Activated naive CD8-positive, alpha-beta T cell treated with anti-CD3 and anti-CD28 coated beads, Interleukin-2, amount 10 ng/mL, durations not matched to agents 7 days and 5 days (primary cell): ENCODE data around the gene SDC1. TPM values are rescaled to one million over a fixed set of nuclear protein-coding genes. Genes with fewer than 3 reads are reported as not detected.
"Not testable (repeated sequence)": the region's sequence is repeated elsewhere in the genome, so short reads cannot be mapped to it uniquely, and the experiment has no call there.

Experiments used
- ATAC-seq: fragments of 150-1000 bp; cut with Tn5 transposase; one replicate; pipeline ENCODE4 v1.10.0; 2021; ENCODE audit warnings: low read depth, moderate library complexity
- POLR2A ChIA-PET: fragments of 350-600 bp; sonication (Branson Sonifier 250); formaldehyde crosslinking; loops from one replicate; lab custom pipeline; 2021; ENCODE audit warnings: antibody characterized with exemption; lab: Charles Lee
- DNase-seq: peaks from one replicate; pipeline ENCODE4 v3.0.0; 2021
- H3K27ac Mint-ChIP-seq: one replicate; pipeline ENCODE4 v1.8.0; 2022; ENCODE audit warnings: mild to moderate bottlenecking, mixed read lengths
- H3K27me3 Mint-ChIP-seq: one replicate; pipeline ENCODE4 v1.8.0; 2022; ENCODE audit warnings: mild to moderate bottlenecking, moderate library complexity, mixed read lengths
- H3K36me3 Mint-ChIP-seq: one replicate; pipeline ENCODE4 v1.8.0; 2021; ENCODE audit warnings: mild to moderate bottlenecking, mixed read lengths
- H3K4me1 Mint-ChIP-seq: one replicate; pipeline ENCODE4 v1.8.0; 2021; ENCODE audit warnings: mixed read lengths
- H3K4me3 Mint-ChIP-seq: one replicate; pipeline ENCODE4 v1.8.0; 2022; ENCODE audit warnings: mild to moderate bottlenecking, moderate library complexity, mixed read lengths
- H3K9me3 Mint-ChIP-seq: one replicate; pipeline ENCODE4 v1.8.0; 2021; ENCODE audit warnings: mixed read lengths
- total RNA-seq, 2 experiments: library from RNA; stranded (reverse); gene quantifications; one replicate each; pipeline ENCODE4 v1.2.3, GENCODE V29; 2021

Gene SDC1
- total RNA-seq, 2 experiments from 2014 or later, result 0.22 TPM; not detected in 1

DNA sequence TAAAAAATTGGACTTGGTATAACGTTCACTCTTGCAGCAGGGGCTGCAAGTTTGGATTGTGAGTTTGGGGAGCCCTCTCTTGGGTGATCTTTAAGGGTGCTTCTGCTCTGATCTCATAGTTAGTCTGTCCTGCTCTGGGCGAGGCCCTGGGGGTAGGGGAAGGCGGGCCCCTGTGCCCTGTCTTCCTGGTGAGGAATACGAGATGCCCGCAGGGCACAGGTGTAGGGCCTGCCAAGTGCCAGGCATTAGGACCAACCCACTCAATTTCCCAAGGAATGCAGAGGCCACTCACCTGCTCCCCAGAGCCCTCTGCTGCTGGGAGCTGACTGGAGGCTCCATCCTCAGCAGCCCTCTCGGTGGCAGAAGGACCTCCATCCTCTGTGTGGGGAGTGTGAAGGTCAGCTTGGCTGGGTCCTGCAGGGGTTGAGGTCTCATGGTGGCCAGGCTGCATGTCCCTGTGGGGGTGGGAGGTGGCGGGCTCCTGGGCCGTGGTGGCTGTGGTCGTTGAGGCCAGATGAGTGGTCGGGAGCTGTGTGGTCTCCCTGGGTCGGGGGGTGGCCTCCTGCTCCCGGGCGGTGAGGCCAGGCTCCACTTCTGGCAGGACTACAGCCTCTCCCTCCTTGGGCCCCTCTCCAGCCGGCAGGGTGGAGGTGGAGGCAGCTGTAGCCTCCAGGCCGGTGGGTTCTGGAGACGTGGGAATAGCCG is 21.3 kb downstream of the SDC1 start:
- no peak for ATAC-seq
- POLR2A ChIA-PET, result no interaction called here

DNA sequence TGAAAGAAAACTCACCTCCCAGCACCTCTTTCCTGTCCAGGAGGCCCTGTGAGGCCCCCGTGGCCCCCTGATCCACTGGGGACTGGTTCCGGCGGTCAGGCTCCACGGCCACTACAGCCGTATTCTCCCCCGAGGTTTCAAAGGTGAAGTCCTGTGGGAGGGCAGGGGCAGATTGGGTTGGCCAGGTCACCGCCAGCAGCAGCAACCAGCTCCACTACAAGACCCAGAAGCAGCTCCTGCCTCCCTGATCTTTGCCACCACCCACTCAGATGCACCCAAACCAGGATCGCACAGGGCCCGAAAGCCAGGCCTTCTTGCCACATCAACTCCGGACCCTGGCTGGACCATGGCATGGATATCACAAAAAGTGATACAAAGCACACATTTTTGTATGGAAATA is 21.9 kb downstream of the SDC1 start:
- ATAC-seq, result no peak

More for the DNA sequence above, 21.3 kb downstream of the SDC1 start:
- H3K27me3 Mint-ChIP-seq, result no peaks in the 10 kb centered on the region
- no peaks in the 10 kb centered on the region for H3K36me3 Mint-ChIP-seq
- no peak for DNase-seq
- no peak overlapping the region for H3K4me3 Mint-ChIP-seq
- no peak overlapping the region for H3K27ac Mint-ChIP-seq
- no peaks in the 10 kb centered on the region for H3K9me3 Mint-ChIP-seq
- peaks cover 3% of the 10 kb centered on the region for H3K4me1 Mint-ChIP-seq

DNA sequence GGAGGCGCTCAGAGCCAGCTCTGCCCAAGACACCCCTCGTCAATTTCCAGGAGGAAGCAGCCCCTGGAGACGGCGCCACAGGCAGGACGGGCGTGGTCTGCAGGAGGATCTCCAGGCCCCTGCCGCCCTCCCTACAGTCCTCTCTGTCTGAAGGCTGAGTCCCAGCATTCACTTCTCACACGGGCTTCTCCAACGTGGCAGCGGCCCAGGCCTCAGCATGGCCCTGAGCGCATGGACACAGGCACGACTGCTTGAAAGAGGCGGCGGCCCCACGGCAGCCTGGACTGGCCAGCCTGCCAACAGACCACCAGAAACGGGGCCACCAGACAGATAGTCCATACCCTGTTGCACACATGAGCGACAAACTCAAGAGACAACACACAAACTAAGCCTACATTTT is 23.3 kb downstream of the SDC1 start:
- Mint-ChIP-seq H3K4me1 (no peaks in the 10 kb centered on the region), H3K27ac (no peak overlapping the region), H3K4me3 (no peak overlapping the region), H3K27me3 (no peaks in the 10 kb centered on the region), H3K36me3 (no peaks in the 10 kb centered on the region), H3K9me3 (no peaks in the 10 kb centered on the region)
- POLR2A ChIA-PET, result no interaction called here
- DNase-seq (no peak), ATAC-seq (no peak)

More for the DNA sequence above, 21.9 kb downstream of the SDC1 start:
- Mint-ChIP-seq H3K36me3 (no peaks in the 10 kb centered on the region), H3K4me3 (no peak overlapping the region), H3K27me3 (no peaks in the 10 kb centered on the region), H3K4me1 (peaks cover 3% of the 10 kb centered on the region), H3K9me3 (no peaks in the 10 kb centered on the region), H3K27ac (no peak overlapping the region)
- no peak for DNase-seq
- POLR2A ChIA-PET, result no interaction called here

DNA sequence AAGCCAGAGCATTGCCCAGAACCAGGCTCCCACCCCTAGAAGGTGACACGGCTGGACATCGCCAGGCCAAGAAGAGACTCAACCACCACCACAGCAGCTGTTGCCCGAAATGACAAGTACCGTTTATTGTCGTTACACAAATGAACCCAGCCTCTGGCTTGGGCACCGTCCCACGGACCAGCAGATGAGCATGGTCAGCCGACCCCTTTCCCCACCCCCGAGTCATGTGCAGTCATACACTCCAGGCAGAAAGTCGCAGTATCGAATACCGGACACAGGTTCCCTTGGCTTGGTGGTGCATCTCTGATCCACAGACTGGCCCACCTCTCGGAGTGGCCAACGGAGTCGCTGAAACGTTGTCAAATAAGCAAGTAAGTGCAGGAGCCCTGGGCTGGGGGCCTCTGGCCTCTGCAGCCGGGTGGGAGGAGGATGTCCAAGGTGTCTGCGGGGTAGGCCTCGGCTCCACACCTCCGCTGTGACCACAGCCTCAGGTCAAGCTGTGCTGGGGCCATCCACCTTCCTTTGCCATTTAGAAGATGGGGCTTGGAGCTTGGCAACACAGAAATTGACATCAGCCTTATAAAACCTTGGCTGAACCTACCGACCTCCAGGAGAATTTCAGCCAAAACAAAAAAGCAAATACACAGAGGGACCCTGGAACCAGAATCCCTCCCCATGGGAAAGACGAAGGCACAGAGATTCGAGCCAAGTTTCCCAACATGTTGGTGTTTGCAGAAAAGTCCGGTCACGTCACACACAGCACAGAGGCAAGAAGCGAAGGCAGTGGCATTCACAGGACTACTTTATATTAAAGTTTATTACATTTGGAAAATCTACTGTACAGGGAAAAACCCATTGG is 24.0 kb downstream of the SDC1 start:
- Mint-ChIP-seq H3K4me1 (no peaks in the 10 kb centered on the region), H3K9me3 (no peaks in the 10 kb centered on the region), H3K36me3 (no peaks in the 10 kb centered on the region), H3K4me3 (no peak overlapping the region), H3K27ac (no peak overlapping the region), H3K27me3 (no peaks in the 10 kb centered on the region)
- ATAC-seq, result no peak
- POLR2A ChIA-PET, result no interaction called here
- no peak for DNase-seq

DNA sequence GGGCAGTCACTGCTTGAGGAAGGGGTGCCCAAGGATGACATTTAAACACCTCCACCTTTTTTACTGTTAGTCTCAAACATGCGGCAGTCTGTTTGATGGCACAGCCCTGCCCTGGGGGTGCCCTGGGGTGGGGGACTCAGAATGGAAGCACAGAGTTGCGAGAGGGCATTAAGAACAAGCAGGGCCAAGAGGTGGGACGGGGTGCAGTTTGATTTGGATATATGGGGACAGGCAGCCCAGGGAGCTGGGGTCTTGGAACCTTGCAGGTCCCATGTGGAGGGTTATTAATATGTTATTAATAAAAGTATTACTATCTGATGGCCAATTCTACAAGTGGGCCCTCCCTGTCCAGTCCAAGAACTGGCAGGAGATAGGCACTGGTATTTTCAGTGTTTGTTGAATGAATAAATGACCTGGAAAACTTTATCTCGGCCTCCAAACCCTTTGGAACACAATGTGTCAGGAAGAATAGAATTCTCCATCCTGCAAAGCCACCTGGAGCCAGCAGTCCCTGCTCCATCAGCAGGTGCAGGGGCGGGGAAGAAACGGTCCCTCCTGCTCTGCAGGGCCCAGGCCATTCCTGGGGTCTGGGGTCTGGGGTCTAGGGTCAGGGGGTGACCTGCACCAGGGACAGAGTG is 25.2 kb downstream of the SDC1 start:
- Mint-ChIP-seq H3K27me3 (no peaks in the 10 kb centered on the region), H3K4me1 (no peaks in the 10 kb centered on the region), H3K27ac (no peak overlapping the region), H3K9me3 (no peaks in the 10 kb centered on the region), H3K36me3 (no peaks in the 10 kb centered on the region), H3K4me3 (no peak overlapping the region)
- POLR2A ChIA-PET, result no interaction called here
- DNase-seq (no peak), ATAC-seq (no peak)

DNA sequence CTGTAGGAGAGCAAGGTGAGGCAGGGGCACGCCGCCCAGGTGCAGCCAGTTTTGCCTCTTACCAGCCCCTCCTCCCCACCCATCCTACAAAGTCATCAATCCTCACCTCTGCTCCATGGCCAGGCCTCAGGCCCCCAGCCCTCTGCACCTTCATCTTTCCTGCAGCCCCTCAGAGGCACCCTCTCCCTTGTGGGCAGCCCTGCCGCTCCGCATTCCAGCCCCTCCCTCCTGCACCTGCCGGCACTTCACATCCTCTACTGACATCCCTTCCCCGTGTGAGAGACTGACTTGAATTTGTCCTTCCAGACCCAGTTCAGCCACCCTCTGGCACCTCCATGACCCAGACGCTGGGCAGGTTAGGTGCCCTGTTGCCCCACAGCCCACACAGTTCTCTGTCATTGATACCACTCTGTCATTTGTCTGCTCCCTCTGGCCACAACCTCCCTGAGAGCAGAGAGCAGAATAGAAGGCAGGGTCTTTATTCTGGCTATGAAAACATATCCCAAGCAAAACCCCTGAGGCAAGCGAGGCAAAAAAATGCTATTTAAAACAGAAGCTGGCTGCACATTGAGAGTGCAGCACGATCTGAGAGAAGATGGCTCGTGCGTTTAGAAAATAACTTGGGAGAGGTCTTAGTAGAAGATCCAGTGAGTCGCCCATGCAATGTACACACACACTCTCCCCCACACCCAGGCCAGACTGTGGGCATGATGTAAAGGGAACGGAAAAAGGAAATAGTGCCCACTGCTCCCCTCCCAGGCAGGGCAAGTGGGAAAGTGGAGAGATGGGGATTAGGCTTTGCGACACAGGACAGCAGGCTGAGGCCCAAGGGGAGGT is 25.9 kb downstream of the SDC1 start:
- POLR2A ChIA-PET, result no interaction called here
- H3K9me3 Mint-ChIP-seq, result no peaks in the 10 kb centered on the region
- H3K27ac Mint-ChIP-seq, result no peak overlapping the region
- no peaks in the 10 kb centered on the region for H3K36me3 Mint-ChIP-seq
- no peak overlapping the region for H3K4me3 Mint-ChIP-seq
- no peaks in the 10 kb centered on the region for H3K4me1 Mint-ChIP-seq
- DNase-seq (no peak), ATAC-seq (no peak)
- no peaks in the 10 kb centered on the region for H3K27me3 Mint-ChIP-seq

DNA sequence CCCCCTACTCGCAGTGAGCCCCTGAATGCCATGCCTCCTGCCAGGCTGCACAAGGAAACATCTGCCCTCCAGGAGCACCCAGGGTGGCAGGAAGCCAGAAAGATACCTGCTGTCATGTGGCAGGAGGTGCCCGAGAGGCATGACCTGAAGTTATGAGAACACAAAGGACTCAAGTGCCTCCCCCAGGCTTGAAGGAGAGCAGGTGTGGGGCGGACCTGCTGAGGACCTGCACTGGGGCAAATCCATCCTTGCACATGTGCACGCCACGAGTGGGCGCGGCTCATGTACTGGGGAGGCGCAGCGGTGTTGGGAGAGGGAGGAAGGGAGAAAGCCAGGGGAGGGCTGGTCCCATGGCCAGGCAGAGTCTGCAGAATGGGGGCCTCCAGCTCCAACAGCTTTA is 26.9 kb downstream of the SDC1 start:
- H3K4me3 Mint-ChIP-seq, result no peak overlapping the region
- ATAC-seq, result no peak
- no peaks in the 10 kb centered on the region for H3K36me3 Mint-ChIP-seq
- H3K27me3 Mint-ChIP-seq, result no peaks in the 10 kb centered on the region
- POLR2A ChIA-PET, result no interaction called here
- DNase-seq, result no peak
- no peaks in the 10 kb centered on the region for H3K9me3 Mint-ChIP-seq
- no peaks in the 10 kb centered on the region for H3K4me1 Mint-ChIP-seq
- H3K27ac Mint-ChIP-seq, result no peak overlapping the region

DNA sequence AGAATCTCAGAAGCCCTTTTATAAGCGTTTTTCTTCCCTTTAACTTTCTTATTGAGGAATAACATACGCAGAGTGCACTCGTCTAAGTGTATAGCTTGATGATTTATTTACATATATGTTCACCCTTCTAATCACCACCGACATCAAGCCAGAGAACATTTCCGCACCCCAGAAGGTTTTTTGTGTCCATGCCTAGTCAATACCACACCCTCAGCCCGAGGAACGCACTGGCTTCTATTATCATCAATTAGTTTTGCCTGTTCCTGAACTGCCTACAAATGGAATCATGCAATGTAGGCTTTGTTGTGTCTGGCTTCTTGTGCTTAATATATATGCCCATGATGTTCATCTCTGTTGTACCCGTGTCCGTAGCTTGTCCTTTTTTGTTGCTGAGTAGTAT is 27.7 kb downstream of the SDC1 start:
- POLR2A ChIA-PET, result no interaction called here

DNA sequence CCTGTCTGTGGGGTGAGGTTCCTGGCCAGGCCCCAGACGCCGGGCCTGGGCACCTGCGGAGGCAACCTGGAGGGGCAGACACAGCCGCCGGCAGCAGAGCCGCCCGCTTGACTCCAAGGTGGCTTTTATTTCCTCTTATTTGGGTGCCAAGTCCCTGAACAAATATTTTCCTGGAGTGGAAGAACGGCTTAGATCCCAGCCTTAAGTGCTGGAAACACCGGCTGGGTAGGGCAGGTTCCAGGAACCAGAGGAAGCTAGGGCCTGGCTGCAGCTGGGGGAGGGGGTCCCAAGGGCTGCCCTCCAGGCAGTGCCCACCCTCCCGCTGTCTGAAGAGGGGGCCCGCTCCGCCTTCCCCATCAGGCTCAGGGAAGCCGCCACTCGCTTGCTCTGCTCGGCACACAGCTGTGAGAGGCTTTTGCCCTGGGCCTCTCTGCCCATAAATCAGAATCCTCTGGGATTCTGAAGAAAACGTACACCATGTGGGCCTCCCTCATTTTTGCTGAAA is 28.2 kb downstream of the SDC1 start:
- no peaks in the 10 kb centered on the region for H3K4me1 Mint-ChIP-seq
- no peak overlapping the region for H3K27ac Mint-ChIP-seq
- DNase-seq, result no peak
- H3K9me3 Mint-ChIP-seq, result no peaks in the 10 kb centered on the region
- no peaks in the 10 kb centered on the region for H3K36me3 Mint-ChIP-seq
- POLR2A ChIA-PET, result no interaction called here
- ATAC-seq, result no peak
- H3K27me3 Mint-ChIP-seq, result no peaks in the 10 kb centered on the region
- no peak overlapping the region for H3K4me3 Mint-ChIP-seq

More for the DNA sequence above, 27.7 kb downstream of the SDC1 start:
- no peaks in the 10 kb centered on the region for H3K4me1 Mint-ChIP-seq
- H3K27me3 Mint-ChIP-seq, result no peaks in the 10 kb centered on the region
- DNase-seq (no peak), ATAC-seq (no peak)
- no peak overlapping the region for H3K4me3 Mint-ChIP-seq
- H3K36me3 Mint-ChIP-seq, result no peaks in the 10 kb centered on the region
- H3K9me3 Mint-ChIP-seq, result no peaks in the 10 kb centered on the region
- no peak overlapping the region for H3K27ac Mint-ChIP-seq

DNA sequence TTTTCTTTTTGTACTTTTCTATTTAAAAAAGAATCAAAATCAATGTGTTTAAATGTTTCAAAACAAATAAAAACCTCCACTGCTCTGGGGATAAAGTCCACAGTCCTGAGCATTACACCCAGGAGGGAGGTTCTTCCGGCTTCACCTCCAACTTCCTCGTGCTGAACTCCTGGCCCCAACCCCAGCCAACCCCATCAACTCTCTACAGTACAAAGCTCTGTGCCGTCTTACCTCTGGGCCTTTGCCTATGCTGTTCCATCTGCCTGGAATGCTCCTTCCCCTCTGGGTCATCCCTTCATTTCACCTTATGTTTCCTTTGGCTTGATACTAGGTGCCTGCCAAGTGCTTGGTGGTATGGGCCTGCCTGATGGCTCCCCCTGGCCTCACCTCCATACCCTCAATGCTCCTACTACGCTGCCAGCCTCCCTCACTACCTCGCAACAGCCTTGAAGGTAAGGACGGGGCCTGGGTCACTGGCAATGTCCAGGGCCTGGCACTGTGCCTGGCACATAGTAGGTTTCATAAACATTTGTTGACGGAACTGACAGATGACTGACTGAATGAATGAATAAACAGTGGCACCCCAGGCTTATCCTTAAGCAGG is 28.8 kb downstream of the SDC1 start:
- Mint-ChIP-seq H3K27ac (no peak overlapping the region), H3K4me1 (no peaks in the 10 kb centered on the region), H3K36me3 (no peaks in the 10 kb centered on the region), H3K4me3 (no peak overlapping the region), H3K9me3 (no peaks in the 10 kb centered on the region), H3K27me3 (no peaks in the 10 kb centered on the region)
- POLR2A ChIA-PET, result no interaction called here
- ATAC-seq (no peak), DNase-seq (no peak)

DNA sequence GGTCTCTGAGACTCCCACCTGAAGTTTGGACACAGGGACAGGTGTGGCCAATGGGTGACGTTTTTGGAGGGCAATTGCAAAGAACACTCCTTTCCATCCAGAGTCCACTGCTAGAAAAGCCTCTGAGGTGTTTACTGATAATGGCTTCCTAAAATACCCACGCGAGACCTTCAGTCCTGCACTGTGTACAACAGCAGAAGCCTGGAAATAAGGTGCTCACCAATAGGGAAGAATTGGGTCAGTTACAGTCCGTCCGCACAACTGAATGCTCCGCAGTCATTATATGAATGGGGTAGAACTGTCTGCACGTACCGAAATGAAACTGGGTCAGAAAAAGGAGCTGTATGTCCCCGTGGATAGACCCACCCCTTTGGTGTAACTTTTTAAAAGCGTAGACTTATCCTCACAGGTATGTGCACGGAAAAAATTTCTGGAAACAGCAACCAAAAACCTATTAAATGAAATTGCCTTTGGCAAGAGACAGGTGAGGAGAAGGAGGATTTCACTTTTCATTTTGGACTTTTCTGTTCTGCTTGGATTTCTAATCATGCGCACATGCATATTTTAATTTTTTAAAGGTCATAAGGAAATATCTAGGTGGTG is 29.4 kb downstream of the SDC1 start:
- ATAC-seq, result no peak
- H3K27me3 Mint-ChIP-seq, result no peaks in the 10 kb centered on the region
- POLR2A ChIA-PET, result no interaction called here

DNA sequence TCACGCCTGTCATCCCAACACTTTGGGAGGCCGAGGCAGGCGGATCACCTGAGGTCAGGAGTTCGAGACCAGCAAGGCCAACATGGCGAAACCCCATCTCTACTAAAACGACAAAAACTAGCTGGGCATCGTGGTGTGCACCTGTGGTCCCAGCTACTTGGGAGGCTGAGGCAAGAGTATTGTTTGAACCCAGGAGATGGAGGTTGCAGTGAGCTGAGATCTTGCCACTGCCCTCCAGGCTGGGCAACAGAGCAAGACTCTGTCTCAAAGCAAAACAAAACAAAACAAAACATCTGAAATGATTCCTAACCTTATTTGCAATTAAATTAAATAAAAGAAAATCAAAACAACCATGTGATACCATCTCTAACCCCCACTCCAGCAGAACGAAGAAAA is 29.9 kb downstream of the SDC1 start:
- ATAC-seq, DNase-seq, H3K27ac Mint-ChIP-seq, POLR2A ChIA-PET, H3K36me3 Mint-ChIP-seq, H3K4me3 Mint-ChIP-seq, H3K27me3 Mint-ChIP-seq, H3K4me1 Mint-ChIP-seq, H3K9me3 Mint-ChIP-seq: not testable (repeated sequence)

More for the DNA sequence above, 29.4 kb downstream of the SDC1 start:
- Mint-ChIP-seq H3K9me3 (no peaks in the 10 kb centered on the region), H3K4me1 (no peaks in the 10 kb centered on the region), H3K36me3 (no peaks in the 10 kb centered on the region), H3K27ac (no peak overlapping the region), H3K4me3 (no peak overlapping the region)
- DNase-seq, result no peak
